Effector memory CD4-positive, alpha-beta T cell (primary cell): ENCODE data around the gene DPP9.
A peak's percentile ranks its signal among the peaks of the same experiment; 100 is the strongest.

Experiments used
- DNase-seq, 3 donors: peaks; one replicate each; pipeline ENCODE4 v3.0.0-alpha.2; 2020
- H3K27ac ChIP-seq: 2 replicates; pipeline ENCODE4 v1.7.0; 2013; ENCODE audit warnings: mild to moderate bottlenecking, low read length, moderate library complexity; ENCODE audit not compliant: insufficient read depth, poor library complexity, severe bottlenecking
- H3K27me3 ChIP-seq: replicated peaks from 2 replicates; pipeline ENCODE4 v1.7.0; 2013; ENCODE audit warnings: mild to moderate bottlenecking, low read length; ENCODE audit not compliant: insufficient read depth, control insufficient read depth, poor library complexity, severe bottlenecking
- H3K36me3 ChIP-seq: 2 replicates; pipeline ENCODE4 v1.7.0; 2013; ENCODE audit warnings: mild to moderate bottlenecking, low read length, moderate library complexity; ENCODE audit not compliant: control insufficient read depth, insufficient read depth
- H3K4me1 ChIP-seq: 2 replicates; pipeline ENCODE4 v1.7.0; 2013; ENCODE audit warnings: low read length, mild to moderate bottlenecking; ENCODE audit not compliant: control insufficient read depth, insufficient read depth, poor library complexity, severe bottlenecking
- H3K4me3 ChIP-seq: 2 replicates; pipeline ENCODE4 v1.7.0; 2013; ENCODE audit warnings: low read length, low read depth, mild to moderate bottlenecking; ENCODE audit not compliant: insufficient read depth, poor library complexity, severe bottlenecking
- H3K9me3 ChIP-seq: 2 replicates; pipeline ENCODE4 v1.7.0; 2013; ENCODE audit warnings: mild to moderate bottlenecking, low read length, moderate library complexity; ENCODE audit not compliant: control insufficient read depth

The DPP9 gene

GRCh38 chr19:4652075-4652474 lies 71.6 kb downstream of the DPP9 start:
- Histone ChIP-seq H3K27me3 (no peaks in the 10 kb centered on the region), H3K36me3 (peaks cover 15% of the 10 kb centered on the region), H3K9me3 (no peaks in the 10 kb centered on the region), H3K4me1 (no peaks in the 10 kb centered on the region), H3K4me3 (no peak overlapping the region), H3K27ac (no peak overlapping the region)
- no peak for DNase-seq

- Histone ChIP-seq H3K4me3 (no peak overlapping the region), H3K27ac (no peak overlapping the region)
Measured at GRCh38 chr19:4650159-4650558, 73.5 kb downstream of the DPP9 start.

GRCh38 chr19:4649392-4650047 lies 74.1 kb downstream of the DPP9 start:
- Histone ChIP-seq H3K9me3 (no peaks in the 10 kb centered on the region), H3K36me3 (peaks cover 10% of the 10 kb centered on the region), H3K4me3 (no peak overlapping the region), H3K27ac (no peak overlapping the region), H3K4me1 (no peaks in the 10 kb centered on the region), H3K27me3 (no peaks in the 10 kb centered on the region)
- no peak for DNase-seq

More at GRCh38 chr19:4650159-4650558, 73.5 kb downstream of the DPP9 start:
- H3K9me3 ChIP-seq: no peaks in the 10 kb centered on the region
- H3K4me1 ChIP-seq: no peaks in the 10 kb centered on the region
- no peaks in the 10 kb centered on the region for H3K27me3 ChIP-seq
- peaks cover 14% of the 10 kb centered on the region for H3K36me3 ChIP-seq
- no peak for DNase-seq

GRCh38 chr19:4647676-4648644 lies 75.7 kb downstream of the DPP9 start:
- no peak overlapping the region for H3K4me3 ChIP-seq
- H3K27ac ChIP-seq: no peak overlapping the region
- no peak for DNase-seq
- H3K27me3 ChIP-seq: no peaks in the 10 kb centered on the region
- no peaks in the 10 kb centered on the region for H3K4me1 ChIP-seq
- no peaks in the 10 kb centered on the region for H3K9me3 ChIP-seq
- H3K36me3 ChIP-seq: peaks cover 10% of the 10 kb centered on the region

GRCh38 chr19:4645718-4646117 lies 77.9 kb downstream of the DPP9 start:
- no peaks in the 10 kb centered on the region for H3K27me3 ChIP-seq
- no peak overlapping the region for H3K4me3 ChIP-seq
- no peak for DNase-seq
- peaks cover 5% of the 10 kb centered on the region for H3K4me1 ChIP-seq
- no peaks in the 10 kb centered on the region for H3K9me3 ChIP-seq
- H3K27ac ChIP-seq: no peak overlapping the region
- H3K36me3 ChIP-seq: peaks cover 4% of the 10 kb centered on the region

GRCh38 chr19:4642625-4643024 lies 81.0 kb downstream of the DPP9 start:
- Histone ChIP-seq H3K4me3 (no peak overlapping the region), H3K36me3 (no peaks in the 10 kb centered on the region), H3K27ac (no peak overlapping the region), H3K9me3 (no peaks in the 10 kb centered on the region), H3K4me1 (peaks cover 21% of the 10 kb centered on the region), H3K27me3 (no peaks in the 10 kb centered on the region)
- no peak for DNase-seq

- Histone ChIP-seq H3K27ac (no peak overlapping the region), H3K4me1 (peaks cover 27% of the 10 kb centered on the region)
Measured at GRCh38 chr19:4641132-4641531, 82.5 kb downstream of the DPP9 start.

GRCh38 chr19:4640247-4641000 lies 83.2 kb downstream of the DPP9 start:
- Histone ChIP-seq H3K4me3 (peak overlapping the region; percentile 67), H3K27me3 (no peaks in the 10 kb centered on the region), H3K4me1 (peaks cover 34% of the 10 kb centered on the region), H3K9me3 (no peaks in the 10 kb centered on the region), H3K36me3 (no peaks in the 10 kb centered on the region), H3K27ac (peak overlapping the region; percentile 73)
- no peak for DNase-seq

More at GRCh38 chr19:4641132-4641531, 82.5 kb downstream of the DPP9 start:
- Histone ChIP-seq H3K27me3 (no peaks in the 10 kb centered on the region), H3K9me3 (no peaks in the 10 kb centered on the region), H3K4me3 (no peak overlapping the region), H3K36me3 (no peaks in the 10 kb centered on the region)
- no peak for DNase-seq

- Histone ChIP-seq H3K36me3 (no peaks in the 10 kb centered on the region), H3K9me3 (no peaks in the 10 kb centered on the region), H3K4me1 (peaks cover 34% of the 10 kb centered on the region), H3K27ac (peak overlapping the region; percentile 73), H3K27me3 (no peaks in the 10 kb centered on the region), H3K4me3 (peak overlapping the region; percentile 67)
- DNase-seq: no peak
Measured at GRCh38 chr19:4639531-4640246, 84.0 kb downstream of the DPP9 start.
